ENCODE data around the gene KANK2.

DNA sequence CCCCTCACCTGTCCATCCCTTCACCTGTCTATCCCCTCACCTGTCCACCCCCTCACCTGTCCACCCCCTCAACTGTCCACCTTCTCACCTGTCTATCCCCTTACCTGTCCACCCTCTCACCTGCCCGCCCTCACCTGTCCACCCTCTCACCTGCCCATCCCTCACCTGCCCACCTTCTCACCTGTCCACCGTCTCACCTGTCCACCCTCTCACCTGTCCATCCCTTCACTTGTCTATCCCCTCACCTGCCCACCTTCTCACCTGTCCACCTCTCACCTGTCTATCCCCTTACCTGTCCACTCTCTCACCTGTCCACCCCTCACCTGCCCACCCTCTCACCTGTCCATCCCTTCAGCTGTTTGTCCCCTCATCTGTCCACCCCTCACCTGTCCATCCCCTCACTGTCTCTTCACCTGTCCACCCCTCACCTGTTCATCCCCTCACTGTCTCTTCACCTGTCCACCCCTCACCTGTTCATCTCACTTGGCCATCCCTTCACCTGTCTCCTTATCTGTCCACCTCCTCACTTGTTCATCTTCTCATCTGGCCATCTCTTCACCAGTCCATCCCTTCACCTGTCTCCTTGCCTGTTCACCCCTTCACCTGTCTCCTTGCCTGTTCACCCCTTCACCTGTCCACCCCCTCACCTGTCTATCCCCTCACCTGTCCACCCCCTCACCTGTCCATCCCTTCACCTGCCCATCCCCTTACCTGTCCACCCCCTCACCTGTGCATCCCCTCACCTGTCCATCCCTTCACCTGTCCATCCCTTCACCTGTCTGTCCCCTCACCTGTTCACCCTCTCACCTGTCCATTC, 12.7 kb upstream of the KANK2 start:
- no peak for TF ChIP-seq CTCF (conservative IDR thresholded peaks at IDR 0.05; ENCODE audit: low read depth in 2 of 2)
- no peak for TF ChIP-seq CREB1 (CRISPR knock-in tag; IDR thresholded peaks at IDR 0.05; ENCODE audit: low read depth)
- no peak for TF ChIP-seq REST (IDR thresholded peaks at IDR 0.05; ENCODE audit: unreplicated experiment)
- no peak for TF ChIP-seq POLR2AphosphoS5 (IDR thresholded peaks at IDR 0.05; ENCODE audit: low read depth)
- no peak for TF ChIP-seq EZH2 (IDR thresholded peaks at IDR 0.05; ENCODE audit: low read depth, unreplicated experiment)
- TF ChIP-seq EZH2phosphoT487 (IDR thresholded peaks at IDR 0.05; ENCODE audit: unreplicated experiment), result no peak
- no peak for TF ChIP-seq NANOG (IDR thresholded peaks at IDR 0.05; ENCODE audit: borderline replicate concordance)

Data from GM23338 (cell line).